Thymus (tissue), 11 donors: Measurements from ENCODE around the gene RIIAD1. TPM values are rescaled to one million over a fixed set of nuclear protein-coding genes. Genes with fewer than 3 reads are reported as not detected.
"Not testable (repeated sequence)": the region's sequence is repeated elsewhere in the genome, so short reads cannot be mapped to it uniquely, and the experiment has no call there.

ENCODE experiments used
- DNase-seq, 9 donors: peaks; one replicate each; pipeline ENCODE4 v3.0.0-alpha.2; 2013; ENCODE audit warnings: low spot score in 9 of 9, low read depth in 6 of 9, missing footprints in 1 of 9
- H3K27ac ChIP-seq, 2 donors: one replicate each; pipeline ENCODE4 v1.5.1; 2013; ENCODE audit warnings: control low read depth in 1 of 2, low read depth in 1 of 2, low read length in 1 of 2, mild to moderate bottlenecking in 1 of 2, moderate library complexity in 1 of 2
- H3K27me3 ChIP-seq, 2 donors: one replicate each; pipeline ENCODE4 v1.5.1; 2013; ENCODE audit warnings: low read length in 1 of 2; ENCODE audit not compliant: control insufficient read depth in 2 of 2, insufficient read depth in 1 of 2
- H3K36me3 ChIP-seq, 2 donors: one replicate each; pipeline ENCODE4 v1.5.1; 2013; ENCODE audit warnings: low read length in 1 of 2, mild to moderate bottlenecking in 1 of 2, moderate library complexity in 1 of 2; ENCODE audit not compliant: control insufficient read depth in 2 of 2, insufficient read depth in 2 of 2
- H3K4me1 ChIP-seq, 2 donors: one replicate each; pipeline ENCODE4 v1.5.1; 2013; ENCODE audit warnings: low read length in 2 of 2; ENCODE audit not compliant: control insufficient read depth in 2 of 2, insufficient read depth in 2 of 2
- H3K4me3 ChIP-seq, 2 donors: one replicate each; pipeline ENCODE4 v1.5.1; 2013; ENCODE audit warnings: low read length in 2 of 2, control low read depth in 1 of 2, mild to moderate bottlenecking in 1 of 2
- H3K9me3 ChIP-seq, 2 donors: one replicate each; pipeline ENCODE4 v1.5.1; 2013; ENCODE audit warnings: low read length in 1 of 2, mild to moderate bottlenecking in 1 of 2; ENCODE audit not compliant: control insufficient read depth in 2 of 2, insufficient read depth in 1 of 2
- WGBS: extraction: QIAGEN DNeasy Blood & Tissue Kit; methylation state at CpG from one replicate; pipeline ENCODE4 v1.1.7; 2013; 5-methylcytosine and 5-hydroxymethylcytosine counted together
- polyA plus RNA-seq: library from polyadenylated mRNA; stranded (reverse); fragments of 200-250 nt; gene quantifications from one replicate; pipeline ENCODE4 v1.2.3, GENCODE V29; 2013
- total RNA-seq: library from RNA; stranded (reverse); fragments of 120-200 nt; gene quantifications from one replicate; pipeline ENCODE4 v1.2.4, GENCODE V29; 2013
- donor health status: healthy.

Gene RIIAD1
- total and polyA plus RNA-seq, 2 donors = 0.21 TPM; not detected in 1

DNA sequence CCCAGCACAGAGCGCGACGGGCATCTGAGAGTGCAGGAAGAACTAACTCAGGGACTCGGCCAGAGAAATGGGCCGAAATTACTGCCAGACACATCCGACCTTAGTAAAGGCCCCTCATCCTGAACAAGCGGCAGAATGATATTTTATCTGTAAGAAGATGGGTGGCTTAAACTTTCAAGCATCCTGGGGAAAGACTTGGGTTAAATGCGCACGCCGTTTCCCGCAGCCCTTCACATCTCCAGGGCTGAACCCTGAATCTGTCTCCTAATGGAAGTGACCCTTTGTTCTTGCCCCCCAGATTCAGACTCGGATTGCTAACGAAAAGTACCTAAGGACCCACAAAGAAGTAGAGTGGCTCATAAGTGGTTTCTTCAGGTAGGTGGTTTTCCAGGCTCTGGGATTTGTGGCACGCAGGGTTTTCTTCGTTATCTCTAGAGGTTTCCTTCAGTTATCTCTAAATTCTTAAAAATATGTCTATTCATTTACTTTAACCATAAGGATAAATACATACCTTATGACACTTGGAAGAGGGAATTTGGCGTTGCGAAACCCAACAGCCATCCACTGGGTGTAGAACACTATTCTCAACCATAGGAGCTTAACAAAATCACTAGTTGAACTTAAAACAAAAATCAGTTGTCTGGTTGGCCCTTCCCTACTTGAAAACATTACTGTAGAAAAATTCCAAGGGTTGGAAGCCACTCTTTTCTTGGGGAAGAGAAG, 627 bp downstream of the RIIAD1 start:
- Histone ChIP-seq H3K36me3 (no peaks in the 10 kb centered on the region), H3K9me3 (no peaks in the 10 kb centered on the region), H3K27ac (no peak overlapping the region), H3K27me3 (peaks cover 28 to 87% of the 10 kb centered on the region in 2 donors), H3K4me1 (peaks cover 3 to 18% of the 10 kb centered on the region in 2 donors), H3K4me3 (peak overlapping the region in 1 of 2 donors; percentile 54)
- 36% methylated on average over 17 of the region's 17 CpGs for WGBS
- no peak for DNase-seq

DNA sequence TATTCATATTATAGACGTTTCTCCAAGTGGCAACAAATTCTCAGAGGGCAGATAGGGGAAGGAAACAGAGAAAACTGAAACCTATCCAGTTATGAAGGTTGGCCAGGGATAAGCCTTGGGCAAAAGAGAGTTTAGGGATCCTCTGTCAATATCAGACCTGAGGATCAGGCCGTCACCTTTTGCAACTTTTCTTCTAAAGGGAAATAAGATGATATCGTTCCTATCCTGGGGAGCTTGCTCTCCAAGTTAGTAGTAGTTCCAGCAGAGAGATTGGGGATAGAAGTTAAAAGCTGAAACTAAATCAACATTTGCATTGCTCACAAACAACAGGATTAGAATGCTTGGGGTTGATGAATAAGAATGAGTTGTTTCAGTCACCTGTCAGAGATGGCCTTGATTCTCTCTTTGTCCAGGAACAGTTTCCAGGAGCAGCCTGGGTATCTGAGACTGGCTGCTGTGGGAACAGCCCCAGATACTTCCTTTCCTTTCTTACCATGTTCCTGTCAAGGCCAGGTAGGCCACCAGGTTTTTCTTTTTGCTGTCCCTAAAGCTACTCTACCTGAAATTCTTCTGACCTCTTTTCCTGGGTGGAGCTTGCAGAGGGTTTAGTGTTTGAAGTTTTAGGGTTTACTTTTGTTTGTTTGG, 2.5 kb downstream of the RIIAD1 start:
- Histone ChIP-seq H3K27me3 (peaks cover 20 to 86% of the 10 kb centered on the region in 2 donors), H3K36me3 (no peaks in the 10 kb centered on the region), H3K4me3 (no peak overlapping the region), H3K9me3 (no peaks in the 10 kb centered on the region), H3K4me1 (peaks cover 3 to 14% of the 10 kb centered on the region in 2 donors), H3K27ac (no peak overlapping the region)
- WGBS = 54% methylated on average over 3 of the region's 3 CpGs
- DNase-seq = no peak

DNA sequence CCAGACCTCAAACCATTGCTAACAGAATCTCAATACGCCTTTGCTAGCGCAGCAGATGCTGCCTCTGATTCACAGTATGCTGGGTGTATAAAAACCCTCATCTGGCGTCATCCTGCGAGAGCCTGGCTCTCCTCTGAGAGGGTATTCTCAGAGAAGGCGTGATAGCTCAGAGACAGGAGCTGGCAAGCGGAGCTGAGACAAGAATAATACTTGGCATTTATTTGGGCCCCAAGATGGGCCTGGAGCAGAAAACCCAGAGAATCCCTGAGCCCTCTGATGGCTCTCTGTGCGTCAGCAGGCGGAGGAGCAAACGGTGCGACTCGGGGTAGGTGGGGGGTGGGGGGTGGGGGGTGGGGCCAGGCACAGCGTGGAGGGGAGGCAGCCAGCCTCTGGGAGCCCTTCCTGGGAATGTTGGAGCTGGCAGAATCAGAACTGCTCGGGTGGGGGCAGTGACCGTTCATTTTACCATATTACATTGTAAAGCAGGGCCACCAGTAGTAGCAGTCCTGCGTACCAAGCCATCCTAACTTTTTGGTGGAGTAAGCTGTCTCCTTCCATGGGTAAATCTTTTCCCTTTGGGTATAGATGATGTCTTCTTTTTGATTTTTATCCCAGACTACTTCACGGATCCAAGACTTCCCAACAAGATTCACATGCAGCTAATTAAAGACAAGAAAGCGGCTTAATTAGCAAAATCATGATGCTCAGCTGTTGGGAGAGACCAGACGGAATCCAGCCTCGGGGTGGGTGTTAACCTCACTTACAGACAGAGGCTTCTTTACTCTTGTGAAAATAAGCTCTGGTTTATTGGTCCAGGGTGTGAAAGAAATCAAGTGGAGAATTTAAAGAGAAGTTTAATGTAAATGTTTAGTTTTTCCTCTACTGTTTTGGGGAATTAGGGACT, 7.1 kb downstream of the RIIAD1 start:
- no peak for DNase-seq
- Histone ChIP-seq H3K4me3 (no peak overlapping the region), H3K27me3 (peaks cover 9 to 54% of the 10 kb centered on the region in 2 donors), H3K4me1 (no peaks in the 10 kb centered on the region), H3K36me3 (no peaks in the 10 kb centered on the region), H3K27ac (no peak overlapping the region), H3K9me3 (no peaks in the 10 kb centered on the region)
- 70% methylated on average over 19 of the region's 19 CpGs for WGBS

DNA sequence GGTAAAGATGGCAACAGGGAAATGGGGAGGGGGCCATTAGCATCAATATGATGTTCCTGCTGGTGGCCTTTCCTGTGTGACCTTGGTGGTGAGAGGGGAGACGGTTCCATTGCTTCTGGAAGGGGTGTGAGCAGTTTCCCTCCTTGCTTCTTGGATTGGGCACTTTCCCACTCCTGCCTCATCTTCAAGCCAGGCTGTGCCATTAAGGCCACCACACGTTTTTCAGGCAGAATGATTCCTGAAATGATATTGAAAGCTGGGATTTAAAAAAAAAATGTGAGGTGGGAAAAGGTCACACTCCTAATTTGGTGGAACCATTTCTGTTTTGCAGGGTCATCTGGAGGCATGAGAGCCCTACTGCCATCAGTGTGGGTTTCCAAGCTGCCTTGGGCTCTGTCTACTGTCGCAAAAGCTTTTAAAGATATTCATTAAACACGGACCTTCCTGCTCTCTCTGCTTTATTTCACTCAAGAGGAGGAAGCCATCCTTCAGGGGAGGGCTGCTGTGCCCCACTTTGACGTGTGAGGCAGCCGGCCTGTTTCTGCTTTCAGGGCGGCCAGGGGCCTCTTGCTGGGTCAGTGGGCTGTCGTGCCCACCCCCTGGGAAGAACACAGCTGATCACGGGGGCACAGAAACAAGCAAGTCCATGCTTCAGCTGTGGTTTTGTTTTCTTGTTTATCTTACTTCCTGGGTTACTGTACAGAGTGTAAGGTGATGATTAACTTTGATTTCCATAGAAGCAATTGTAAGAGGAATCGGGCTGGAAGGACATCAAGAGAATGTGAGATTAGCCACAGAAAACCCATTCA, 8.0 kb downstream of the RIIAD1 start:
- H3K4me1 ChIP-seq = no peaks in the 10 kb centered on the region
- H3K27me3 ChIP-seq = peaks cover 6 to 44% of the 10 kb centered on the region in 2 donors
- no peak for DNase-seq
- H3K27ac ChIP-seq = no peak overlapping the region
- no peaks in the 10 kb centered on the region for H3K36me3 ChIP-seq
- no peaks in the 10 kb centered on the region for H3K9me3 ChIP-seq
- no peak overlapping the region for H3K4me3 ChIP-seq
- 86% methylated on average over 10 of the region's 10 CpGs for WGBS

DNA sequence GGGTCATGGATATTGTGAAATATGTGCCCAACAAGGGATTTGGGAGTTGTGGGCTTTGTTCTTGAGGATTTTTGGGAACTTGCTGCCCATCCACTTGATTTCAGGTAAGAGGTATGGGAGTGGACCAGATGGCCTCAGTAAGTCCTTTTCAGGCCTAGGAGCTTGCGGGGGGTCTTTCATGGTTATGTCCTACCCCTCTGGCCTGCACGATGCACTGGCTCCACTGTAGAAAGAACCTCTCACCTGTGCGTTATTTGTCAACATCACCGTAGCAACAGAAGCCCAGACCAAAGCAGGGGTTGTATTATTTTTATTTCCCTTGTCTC, 8.6 kb downstream of the RIIAD1 start:
- Histone ChIP-seq H3K27me3 (peaks cover 5 to 43% of the 10 kb centered on the region in 2 donors), H3K9me3 (no peaks in the 10 kb centered on the region), H3K27ac (no peak overlapping the region), H3K4me1 (no peaks in the 10 kb centered on the region), H3K36me3 (no peaks in the 10 kb centered on the region), H3K4me3 (no peak overlapping the region)
- 92% methylated on average over 4 of the region's 4 CpGs for WGBS
- no peak for DNase-seq

DNA sequence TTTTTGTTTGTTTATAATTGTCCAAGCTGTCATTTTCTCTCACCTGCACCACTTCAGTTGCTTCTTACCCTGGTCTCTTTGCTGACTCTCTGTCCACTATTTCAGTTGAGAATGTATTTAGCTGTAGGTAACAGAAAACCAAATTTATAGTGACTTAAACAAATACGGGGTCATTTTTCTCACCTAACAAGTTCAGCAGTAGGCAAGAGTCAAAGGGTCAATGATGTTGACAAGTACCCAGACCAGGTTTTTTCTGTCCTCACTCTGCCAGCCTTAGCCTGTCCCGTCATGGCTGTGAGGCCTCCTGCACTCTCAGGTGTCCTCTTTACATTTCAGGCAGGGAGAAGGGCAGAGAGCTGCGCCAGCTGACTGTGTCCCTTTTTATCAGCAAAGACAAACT, 11.8 kb downstream of the RIIAD1 start:
- Histone ChIP-seq H3K9me3 (peaks cover 7 to 11% of the 10 kb centered on the region in 2 donors), H3K4me1 (no peaks in the 10 kb centered on the region), H3K27ac (no peak overlapping the region), H3K27me3 (peaks cover 3 to 21% of the 10 kb centered on the region in 2 donors), H3K36me3 (no peaks in the 10 kb centered on the region), H3K4me3 (no peak overlapping the region)
- 95% methylated on average over 3 of the region's 3 CpGs for WGBS
- no peak for DNase-seq

DNA sequence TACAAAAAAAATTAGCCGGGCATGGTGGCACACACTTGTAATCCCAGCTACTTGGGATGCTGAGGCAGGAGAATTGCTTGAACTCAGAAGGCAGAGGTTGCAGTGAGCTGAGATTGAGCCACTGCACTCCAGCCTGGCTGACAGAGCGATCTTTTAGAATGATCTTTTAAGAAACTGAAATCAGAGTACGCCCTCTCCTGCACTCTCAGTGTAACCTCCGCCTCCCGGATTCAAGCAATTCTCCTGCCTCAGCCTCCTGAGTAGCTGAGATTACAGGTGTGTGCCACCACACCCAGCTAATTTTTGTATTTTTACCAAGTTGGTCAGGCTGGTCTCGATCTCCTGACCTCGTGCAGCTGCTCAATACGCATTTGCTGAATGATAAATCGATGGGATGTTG, 12.7 kb downstream of the RIIAD1 start:
- Histone ChIP-seq H3K9me3 (peaks cover 7 to 11% of the 10 kb centered on the region in 2 donors), H3K27me3 (peaks cover 0 to 13% of the 10 kb centered on the region in 2 donors)
- H3K36me3 ChIP-seq, H3K4me3 ChIP-seq, DNase-seq, H3K27ac ChIP-seq, H3K4me1 ChIP-seq: not testable (repeated sequence)
- 96% methylated on average over 9 of the region's 9 CpGs for WGBS

DNA sequence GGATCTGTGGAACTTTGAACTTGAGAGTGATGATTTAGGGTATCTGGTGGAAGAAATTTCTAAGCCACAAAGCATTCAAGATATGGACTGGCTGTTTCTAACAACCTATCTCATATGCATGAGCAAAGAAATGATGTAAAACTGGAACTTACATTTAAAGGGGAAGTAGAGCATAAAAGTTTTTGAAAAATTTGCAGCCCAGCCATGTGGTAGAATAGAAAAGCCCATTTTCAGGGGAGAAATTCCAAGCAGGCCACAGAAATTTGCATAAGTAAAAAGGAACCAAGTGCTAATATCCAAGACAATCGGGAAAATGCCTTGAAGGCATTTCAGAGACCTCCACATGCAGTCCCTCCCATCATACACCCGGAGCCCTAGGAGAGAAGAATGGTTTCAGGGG, 15.7 kb downstream of the RIIAD1 start:
- H3K36me3 ChIP-seq = no peaks in the 10 kb centered on the region
- peaks cover 7 to 11% of the 10 kb centered on the region in 2 donors for H3K9me3 ChIP-seq
- no peak overlapping the region for H3K27ac ChIP-seq
- DNase-seq = no peak
- peaks cover 0 to 6% of the 10 kb centered on the region in 2 donors for H3K27me3 ChIP-seq
- no peaks in the 10 kb centered on the region for H3K4me1 ChIP-seq
- WGBS = 91% methylated on average over 2 of the region's 2 CpGs
- no peak overlapping the region for H3K4me3 ChIP-seq
